GM12874 (cell line): ENCODE results near the gene KRTAP10-2.

Experiments used
- TF ChIP-seq, protein P1 (sequence below): IDR thresholded peaks from 2 replicates; pipeline ENCODE4 v1.5.1; 2011; ENCODE audit warnings: low read depth, mild to moderate bottlenecking, control low read depth, low read length, moderate library complexity; ENCODE audit not compliant: insufficient read depth

Gene KRTAP10-2

DNA sequence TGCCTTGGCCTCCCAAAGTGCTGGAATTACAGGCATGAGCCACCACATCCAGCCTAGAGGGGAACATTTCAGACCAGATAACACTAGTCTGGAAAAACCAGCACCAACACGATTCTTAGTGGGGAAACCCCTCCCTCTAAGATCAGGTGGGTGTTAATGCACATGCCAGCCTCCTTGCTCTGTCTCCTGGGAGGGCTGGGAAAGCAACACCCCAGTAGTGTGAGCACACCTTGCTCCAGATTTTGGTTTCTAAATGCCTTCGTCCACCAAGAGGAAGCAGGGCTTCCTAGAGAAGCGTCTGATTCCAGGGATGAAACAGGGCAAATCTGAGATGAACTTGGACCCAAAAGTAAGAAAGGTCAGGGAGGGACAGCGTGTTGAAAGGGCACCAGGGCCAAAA is 20.0 kb upstream of the KRTAP10-2 start:
- TF ChIP-seq, protein P1, sequence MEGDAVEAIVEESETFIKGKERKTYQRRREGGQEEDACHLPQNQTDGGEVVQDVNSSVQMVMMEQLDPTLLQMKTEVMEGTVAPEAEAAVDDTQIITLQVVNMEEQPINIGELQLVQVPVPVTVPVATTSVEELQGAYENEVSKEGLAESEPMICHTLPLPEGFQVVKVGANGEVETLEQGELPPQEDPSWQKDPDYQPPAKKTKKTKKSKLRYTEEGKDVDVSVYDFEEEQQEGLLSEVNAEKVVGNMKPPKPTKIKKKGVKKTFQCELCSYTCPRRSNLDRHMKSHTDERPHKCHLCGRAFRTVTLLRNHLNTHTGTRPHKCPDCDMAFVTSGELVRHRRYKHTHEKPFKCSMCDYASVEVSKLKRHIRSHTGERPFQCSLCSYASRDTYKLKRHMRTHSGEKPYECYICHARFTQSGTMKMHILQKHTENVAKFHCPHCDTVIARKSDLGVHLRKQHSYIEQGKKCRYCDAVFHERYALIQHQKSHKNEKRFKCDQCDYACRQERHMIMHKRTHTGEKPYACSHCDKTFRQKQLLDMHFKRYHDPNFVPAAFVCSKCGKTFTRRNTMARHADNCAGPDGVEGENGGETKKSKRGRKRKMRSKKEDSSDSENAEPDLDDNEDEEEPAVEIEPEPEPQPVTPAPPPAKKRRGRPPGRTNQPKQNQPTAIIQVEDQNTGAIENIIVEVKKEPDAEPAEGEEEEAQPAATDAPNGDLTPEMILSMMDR = no peak

DNA sequence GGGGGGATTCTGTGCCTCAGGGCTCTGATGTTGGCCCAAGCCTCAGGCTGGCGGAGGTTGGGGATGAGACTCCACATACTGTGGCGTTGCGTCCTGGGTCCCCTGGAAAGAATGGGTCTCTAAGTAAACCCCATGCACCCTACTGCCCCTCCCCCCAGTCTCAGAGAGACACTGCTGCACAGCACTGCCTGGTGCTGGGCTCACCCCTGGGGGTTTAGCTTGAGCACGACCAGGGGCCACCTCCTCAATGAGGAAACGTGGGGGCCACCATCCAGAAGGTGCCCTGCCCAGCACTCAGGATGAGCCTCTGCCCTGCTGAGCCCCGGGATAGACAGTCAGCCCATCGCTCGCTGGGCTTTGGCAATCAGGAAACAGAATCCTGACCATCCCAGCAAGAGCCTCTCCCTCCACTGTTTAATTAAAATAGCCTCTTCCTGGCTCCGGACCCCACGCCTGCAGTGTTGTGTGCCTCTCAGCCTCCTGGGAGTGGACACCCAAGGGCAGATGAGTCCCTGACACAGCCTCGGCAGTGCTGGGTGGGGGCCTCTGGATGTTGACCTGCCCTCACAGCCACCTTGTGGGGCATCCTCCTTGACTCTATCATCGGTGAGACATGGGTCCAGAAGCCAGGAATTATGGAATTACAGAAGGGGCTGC is 18.7 kb upstream of the KRTAP10-2 start:
- TF ChIP-seq, protein P1 = no peak

GRCh38 chr21:44568667-44569556 is 17.6 kb upstream of the KRTAP10-2 start:
- TF ChIP-seq, protein P1 = no peak

GRCh38 chr21:44568261-44568660 is 17.0 kb upstream of the KRTAP10-2 start:
- TF ChIP-seq, protein P1 = no peak

DNA sequence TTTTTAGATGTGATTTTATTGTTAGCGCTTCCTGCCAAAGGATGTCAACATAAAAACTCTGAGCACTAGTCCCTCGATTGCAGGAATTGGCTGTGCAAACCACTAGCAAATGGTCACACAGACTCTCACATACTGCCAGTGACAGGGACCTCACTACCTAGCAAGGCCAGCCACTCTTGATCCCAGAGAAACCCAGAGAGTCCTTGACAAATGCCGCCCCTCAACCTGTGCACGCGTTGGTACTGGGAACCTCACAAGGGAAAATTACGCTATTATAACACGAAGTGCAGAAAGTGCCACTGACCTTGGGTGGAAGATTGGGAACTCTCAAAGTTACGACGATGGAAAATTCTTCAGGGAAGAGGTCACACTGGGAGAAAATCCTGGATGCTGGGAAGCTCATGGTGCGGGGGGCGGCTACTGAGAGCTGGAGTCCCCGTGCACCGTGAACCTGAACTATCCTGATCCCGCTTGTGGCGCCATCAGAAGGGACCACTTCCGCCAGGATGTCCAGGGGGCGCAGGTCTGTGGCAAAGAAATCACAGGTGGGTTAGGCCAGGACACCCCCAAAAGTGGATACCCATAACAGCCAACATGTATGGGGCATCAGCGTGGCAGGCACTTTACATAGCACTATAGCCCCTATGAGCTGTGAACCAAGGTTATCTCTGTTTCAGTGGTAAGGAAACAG is 16.3 kb upstream of the KRTAP10-2 start:
- TF ChIP-seq, protein P1 = no peak

GRCh38 chr21:44566403-44566802 is 15.1 kb upstream of the KRTAP10-2 start:
- TF ChIP-seq, protein P1 = no peak
